A549 (cell line): ENCODE measurements around the gene NXT1. TPM values are rescaled to one million over a fixed set of nuclear protein-coding genes. Genes with fewer than 3 reads are reported as not detected.

Source experiments
- ATAC-seq, 2 experiments: fragments of 200-7000 bp in 1 of 2; fragments of >200 bp in 1 of 2; cut with Nextera tagmentation in 1 of 2; cut with Tn5 transposase in 1 of 2; 3 replicates each; pipeline versions ENCODE4 v1.8.0 to v1.9.1; 2018 to 2020; ENCODE audit warnings: mild to moderate bottlenecking in 1 of 2, moderate library complexity in 1 of 2
- CTCF ChIA-PET: fragments of 300-600 bp; sonication (Branson Sonifier 250); formaldehyde crosslinking; extraction: SDS; loops from one replicate; lab custom pipeline; 2021; ENCODE audit warnings: antibody characterized with exemption, inconsistent platforms; lab: Yijun Ruan, JAX
- POLR2A ChIA-PET: fragments of 350-600 bp; formaldehyde crosslinking; extraction: SDS; loops from one replicate; lab custom pipeline; 2021; ENCODE audit warnings: antibody characterized with exemption, inconsistent platforms; lab: Yijun Ruan, JAX
- DNase-seq, 2 experiments: peaks; one replicate each; pipeline versions ENCODE4 v3.0.0 to v3.0.0-alpha.2; 2011 to 2016; ENCODE audit warnings: low read depth in 1 of 2, low spot score in 1 of 2
- FAIRE-seq: peaks from 2 replicates; lab custom pipeline; 2011; peaks lifted over from hg19 to GRCh38; lab: Jason Lieb, UNC
- H3K27ac ChIP-seq, 2 experiments: fragments of >200 bp; sonication (Bioruptor Twin); formaldehyde crosslinking; 3 replicates each; pipeline ENCODE4 v1.5.1; 2016 to 2017
- H3K4me1 ChIP-seq: fragments of >200 bp; sonication (Bioruptor Twin); formaldehyde crosslinking; 3 replicates; pipeline ENCODE4 v1.6.1; 2016
- H3K4me2 ChIP-seq: fragments of >200 bp; sonication (Bioruptor Twin); formaldehyde crosslinking; 3 replicates; pipeline ENCODE4 v1.6.1; 2016
- H3K4me3 ChIP-seq: fragments of >200 bp; sonication (Bioruptor Twin); formaldehyde crosslinking; 3 replicates; pipeline ENCODE4 v1.5.1; 2016
- H3K9me3 ChIP-seq: fragments of >200 bp; sonication (Bioruptor Twin); formaldehyde crosslinking; 3 replicates; pipeline ENCODE4 v1.6.1; 2016
- CBX2 ChIP-seq: fragments of 200-600 bp; sonication (generic); IDR thresholded peaks from 2 replicates; pipeline ENCODE4 v1.6.1; 2016; ENCODE audit warnings: low read depth, mild to moderate bottlenecking, borderline replicate concordance
- CHD2 ChIP-seq: fragments of 150-350 bp; IDR thresholded peaks from 2 replicates; pipeline ENCODE4 v1.6.1; 2014; ENCODE audit warnings: low read length; ENCODE audit not compliant: partially characterized antibody
- CHD4 ChIP-seq: fragments of 200-600 bp; sonication (generic); IDR thresholded peaks from 2 replicates; pipeline ENCODE4 v1.6.1; 2016; ENCODE audit warnings: antibody characterized with exemption, mild to moderate bottlenecking, borderline replicate concordance
- EHMT2 ChIP-seq: fragments of 200-600 bp; sonication (generic); IDR thresholded peaks from 2 replicates; pipeline ENCODE4 v1.6.1; 2016; ENCODE audit warnings: antibody characterized with exemption, low read depth, mild to moderate bottlenecking, moderate library complexity
- EP300 ChIP-seq, 2 experiments: fragments of >200 bp; sonication (Bioruptor Twin); formaldehyde crosslinking; IDR thresholded peaks; 2 replicates in 1 of 2; 3 replicates in 1 of 2; pipeline ENCODE4 v1.6.1; 2016 to 2017
- GATA3 ChIP-seq: IDR thresholded peaks from 2 replicates; pipeline ENCODE4 v1.6.1; 2012; ENCODE audit warnings: borderline replicate concordance
- HOXA7 ChIP-seq: fragments of 250-450 bp; sonication (Bioruptor Pico); IDR thresholded peaks from 2 replicates; pipeline ENCODE4 v1.5.0; 2020; ENCODE audit warnings: mild to moderate bottlenecking, moderate library complexity
- HOXB13 ChIP-seq: fragments of 250-450 bp; sonication (Bioruptor Pico); IDR thresholded peaks from 2 replicates; pipeline ENCODE4 v1.5.0; 2020; ENCODE audit warnings: low read depth, mild to moderate bottlenecking, moderate library complexity
- KDM1A ChIP-seq: fragments of 200-600 bp; sonication (generic); IDR thresholded peaks from 2 replicates; pipeline ENCODE4 v1.6.1; 2016; ENCODE audit warnings: low read depth, mild to moderate bottlenecking
- KDM5A ChIP-seq: fragments of 200-600 bp; sonication (generic); IDR thresholded peaks from 2 replicates; pipeline ENCODE4 v1.6.1; 2016; ENCODE audit warnings: antibody characterized with exemption, mild to moderate bottlenecking
- NFE2L2 ChIP-seq: fragments of 150-350 bp; conservative IDR thresholded peaks from 2 replicates; pipeline ENCODE4 v1.6.1; 2014; ENCODE audit warnings: low read length
- NPAS2 ChIP-seq: fragments of 250-450 bp; sonication (Bioruptor Pico); IDR thresholded peaks from 2 replicates; pipeline ENCODE4 v1.8.0; 2022; ENCODE audit warnings: mild to moderate bottlenecking, moderate library complexity, borderline replicate concordance
- NR3C1 ChIP-seq: fragments of >200 bp; sonication (Bioruptor Twin); formaldehyde crosslinking; IDR thresholded peaks from 3 replicates; pipeline ENCODE4 v1.6.1; 2017
- POLR2A ChIP-seq: IDR thresholded peaks from 2 replicates; pipeline ENCODE4 v1.6.1; 2012; ENCODE audit warnings: mild to moderate bottlenecking, low read length
- RAD21 ChIP-seq, 2 experiments: fragments of >200 bp in 1 of 2; sonication (Bioruptor Twin) in 1 of 2; formaldehyde crosslinking in 1 of 2; IDR thresholded peaks in 1 of 2; conservative IDR thresholded peaks in 1 of 2; 2 replicates in 1 of 2; 3 replicates in 1 of 2; pipeline ENCODE4 v1.6.1; 2012 to 2018; ENCODE audit warnings: inconsistent platforms in 1 of 2
- RNF2 ChIP-seq: fragments of 200-600 bp; sonication (generic); IDR thresholded peaks from 2 replicates; pipeline ENCODE4 v1.6.1; 2016; ENCODE audit warnings: low read depth, mild to moderate bottlenecking, antibody characterized with exemption, moderate library complexity, borderline replicate concordance
- SMC3 ChIP-seq: fragments of >200 bp; sonication (Bioruptor Twin); formaldehyde crosslinking; IDR thresholded peaks from 3 replicates; pipeline ENCODE4 v1.6.1; 2018; ENCODE audit warnings: inconsistent platforms
- TFCP2L1 ChIP-seq: fragments of 250-450 bp; sonication (Bioruptor Pico); IDR thresholded peaks from 2 replicates; pipeline ENCODE4 v1.5.0; 2021; ENCODE audit warnings: mild to moderate bottlenecking
- ZC3H11A ChIP-seq: fragments of 450-650 bp; IDR thresholded peaks from 2 replicates; pipeline ENCODE4 v1.6.1; 2014; ENCODE audit warnings: antibody characterized with exemption, mild to moderate bottlenecking
- ZSCAN20 ChIP-seq: fragments of 250-450 bp; sonication (Bioruptor Pico); IDR thresholded peaks from 2 replicates; pipeline ENCODE4 v1.8.0; 2022; ENCODE audit warnings: mild to moderate bottlenecking, moderate library complexity
- WGBS: methylation state at CpG from one replicate; pipeline ENCODE4 v1.1.6; 2017; ENCODE audit errors: missing lambda C conversion rate; 5-methylcytosine and 5-hydroxymethylcytosine counted together
- polyA plus RNA-seq, 4 experiments: library from polyadenylated mRNA; depleted of rRNA in 3 of 4; stranded (reverse); fragments of >200 nt; fragmentation: RNase III in 1 of 4; extraction: RNeasy Plus Mini Kit Qiagen cat#74134 plus additional on column Dnase treatment in 1 of 4; gene quantifications; 2 replicates in 3 of 4; 3 replicates in 1 of 4; pipeline ENCODE4 v1.2.3, GENCODE V29; 2011 to 2017
- TF ChIP-seq, protein P1 (sequence below): IDR thresholded peaks from 2 replicates; pipeline ENCODE4 v1.6.1; 2012
- TF ChIP-seq, protein P2 (sequence below): fragments of >200 bp; sonication (Bioruptor Twin); formaldehyde crosslinking; IDR thresholded peaks from 2 replicates; pipeline ENCODE4 v1.6.1; 2016
- TF ChIP-seq, protein P3 (sequence below): fragments of >200 bp; sonication (Bioruptor Twin); formaldehyde crosslinking; IDR thresholded peaks from 3 replicates; pipeline ENCODE4 v1.6.1; 2016

NXT1 gene
- polyA plus RNA-seq, 2 of the 4 experiments (the other 2 are of a cell fraction): 45.1 to 71.8 TPM

DNA sequence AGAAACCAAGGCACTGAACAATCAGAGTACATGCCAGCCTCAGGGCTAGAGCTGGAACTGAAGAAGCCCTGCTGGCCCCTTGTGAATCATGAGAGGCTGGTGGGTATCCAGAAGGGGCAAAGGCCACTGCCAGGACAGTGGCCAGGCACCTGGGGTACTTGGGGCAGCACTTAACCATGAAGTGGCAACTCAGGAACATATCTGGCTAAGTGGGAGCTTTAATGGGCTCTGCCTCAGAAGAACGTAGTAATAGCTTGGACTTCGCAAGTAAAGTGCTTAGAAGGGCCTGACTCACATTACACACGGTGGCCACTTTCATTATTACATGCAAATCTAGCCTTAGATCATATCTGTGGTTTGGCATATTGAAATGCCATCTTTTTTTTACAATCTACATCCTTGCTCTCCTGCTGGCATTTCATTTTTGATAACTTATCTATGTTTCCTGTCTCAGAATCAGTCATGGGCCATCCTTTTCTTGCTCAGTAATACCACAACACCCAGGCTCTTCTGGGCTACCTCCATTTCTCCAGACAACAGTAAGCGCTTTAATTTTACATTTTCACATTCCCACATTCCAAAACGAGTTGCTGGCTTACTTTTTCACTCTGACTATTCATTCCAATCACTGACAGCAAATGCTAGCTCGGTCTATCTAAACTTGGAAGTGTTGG lies 49.1 kb downstream of the NXT1 start:
- TF ChIP-seq, protein P1, sequence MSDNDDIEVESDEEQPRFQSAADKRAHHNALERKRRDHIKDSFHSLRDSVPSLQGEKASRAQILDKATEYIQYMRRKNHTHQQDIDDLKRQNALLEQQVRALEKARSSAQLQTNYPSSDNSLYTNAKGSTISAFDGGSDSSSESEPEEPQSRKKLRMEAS: no peak
- TF ChIP-seq TFCP2L1 (CRISPR knock-in tag): no peak
- no peak for TF ChIP-seq HOXA7
- no peak for TF ChIP-seq ZC3H11A
- TF ChIP-seq KDM1A: no peak
- ATAC-seq (peak; percentile 66 to 80; a peak in 5 of 6 replicates), DNase-seq (peak; percentile 24 to 28), FAIRE-seq (no peak)
- WGBS: 70% methylated on average over 6 of the region's 6 CpGs
- Histone ChIP-seq H3K9me3 (no peaks in the 10 kb centered on the region), H3K4me2 (no peak overlapping the region), H3K4me1 (no peaks in the 10 kb centered on the region), H3K4me3 (no peak overlapping the region), H3K27ac (no peak overlapping the region)
- ChIA-PET CTCF (interaction anchor here (1.2 to 1.6 kb wide), 3 partner anchors 10 to 20 kb away, joined by 3 to 4 read pairs (median 4); no protein-coding TSS in a partner anchor), POLR2A (interaction anchor here (1.3 kb wide), 1 partner anchor 50 kb away, joined by 9 read pairs; no protein-coding TSS in a partner anchor)

DNA sequence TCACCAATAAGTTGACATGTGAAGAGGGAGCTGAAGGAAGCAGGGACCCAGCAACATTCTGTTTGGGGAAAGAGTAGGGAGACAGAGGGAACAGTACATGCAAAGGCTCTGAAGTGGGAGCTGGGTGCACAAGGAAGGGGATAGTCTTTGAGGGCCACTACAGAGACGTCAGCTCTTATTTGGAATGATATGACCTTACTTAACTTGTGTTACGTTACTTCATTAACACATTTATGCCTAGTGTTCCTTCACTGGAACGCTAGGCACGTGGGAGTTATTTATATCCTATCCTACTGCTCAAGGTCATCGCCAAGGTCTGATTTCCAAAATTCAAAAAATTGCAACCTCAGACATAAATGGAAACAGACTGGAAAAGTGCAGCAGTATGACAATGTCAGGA lies 50.5 kb downstream of the NXT1 start:
- FAIRE-seq (no peak), DNase-seq (no peak)
- Histone ChIP-seq H3K9me3 (no peaks in the 10 kb centered on the region), H3K4me1 (no peaks in the 10 kb centered on the region), H3K4me2 (no peak overlapping the region), H3K4me3 (no peak overlapping the region)
- CTCF ChIA-PET: interaction anchor here (1.5 kb wide), 1 partner anchor 19 kb away, joined by 3 read pairs; no protein-coding TSS in a partner anchor
- 95% methylated on average over 5 of the region's 5 CpGs for WGBS
- TF ChIP-seq, protein P2, sequence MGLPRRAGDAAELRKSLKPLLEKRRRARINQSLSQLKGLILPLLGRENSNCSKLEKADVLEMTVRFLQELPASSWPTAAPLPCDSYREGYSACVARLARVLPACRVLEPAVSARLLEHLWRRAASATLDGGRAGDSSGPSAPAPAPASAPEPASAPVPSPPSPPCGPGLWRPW: no peak
- TF ChIP-seq NPAS2 (CRISPR knock-in tag) (no peak), RNF2 (no peak), ZSCAN20 (CRISPR knock-in tag) (no peak), GATA3 (no peak), EHMT2 (no peak), NR3C1 (no peak), SMC3 (no peak), HOXA7 (no peak), CHD4 (no peak), CBX2 (no peak), HOXB13 (CRISPR knock-in tag) (no peak), CHD2 (no peak), KDM5A (no peak), EP300 (IDR thresholded peaks at IDR 0.05) (no peak)
- TF ChIP-seq, protein P3, sequence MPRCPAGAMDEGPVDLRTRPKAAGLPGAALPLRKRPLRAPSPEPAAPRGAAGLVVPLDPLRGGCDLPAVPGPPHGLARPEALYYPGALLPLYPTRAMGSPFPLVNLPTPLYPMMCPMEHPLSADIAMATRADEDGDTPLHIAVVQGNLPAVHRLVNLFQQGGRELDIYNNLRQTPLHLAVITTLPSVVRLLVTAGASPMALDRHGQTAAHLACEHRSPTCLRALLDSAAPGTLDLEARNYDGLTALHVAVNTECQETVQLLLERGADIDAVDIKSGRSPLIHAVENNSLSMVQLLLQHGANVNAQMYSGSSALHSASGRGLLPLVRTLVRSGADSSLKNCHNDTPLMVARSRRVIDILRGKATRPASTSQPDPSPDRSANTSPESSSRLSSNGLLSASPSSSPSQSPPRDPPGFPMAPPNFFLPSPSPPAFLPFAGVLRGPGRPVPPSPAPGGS: no peak
- TF ChIP-seq, all 56 proteins: peak for 0
- ATAC-seq: no peak
- POLR2A ChIA-PET: no interaction called here
- H3K27ac ChIP-seq: no peak overlapping the region

DNA sequence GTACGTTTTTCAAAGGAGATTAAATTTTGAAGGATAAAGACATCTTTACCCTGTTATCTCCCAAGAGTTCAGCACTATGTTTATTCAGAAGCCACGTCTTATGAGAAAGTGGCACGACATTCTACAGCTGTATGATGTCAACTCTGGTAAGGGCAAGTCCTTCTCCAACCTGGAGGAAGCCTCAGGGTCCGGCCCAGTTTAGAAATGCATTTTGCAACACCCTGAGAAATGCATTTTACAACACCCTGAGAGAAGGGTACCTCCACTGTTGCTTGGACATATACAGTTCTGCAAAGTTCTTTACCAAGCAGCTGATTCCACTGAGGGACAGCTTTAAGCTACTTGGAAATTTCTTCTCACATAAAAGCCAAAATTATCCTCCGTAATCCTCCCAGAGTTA lies 53.2 kb downstream of the NXT1 start:
- CTCF ChIA-PET: interaction anchor here (0.6 to 1.9 kb wide), 5 partner anchors 15 to 39 kb away, joined by 3 to 6 read pairs (median 4); no protein-coding TSS in a partner anchor
- Histone ChIP-seq H3K4me1 (no peaks in the 10 kb centered on the region), H3K27ac (no peak overlapping the region), H3K4me3 (no peak overlapping the region), H3K4me2 (no peak overlapping the region), H3K9me3 (no peaks in the 10 kb centered on the region)
- no peak for TF ChIP-seq RAD21 (conservative IDR thresholded peaks at IDR 0.05 in 1 of 2, IDR thresholded peaks at IDR 0.05 in 1 of 2)
- TF ChIP-seq, protein P3: no peak
- no peak for TF ChIP-seq POLR2A
- TF ChIP-seq NFE2L2: no peak
- DNase-seq (no peak), FAIRE-seq (no peak), ATAC-seq (no peak)
- POLR2A ChIA-PET: no interaction called here
- WGBS: 88% methylated on average over 5 of the region's 5 CpGs
